Measurements from ENCODE around the gene ZNF219. TPM values are rescaled to one million over a fixed set of nuclear protein-coding genes. Genes with fewer than 3 reads are reported as not detected.
"Not testable (repeated sequence)": the region's sequence is repeated elsewhere in the genome, so short reads cannot be mapped to it uniquely, and the experiment has no call there.

The ZNF219 gene
- total and polyA plus RNA-seq, 9 donors = 4.8 to 60.9 (median 33.2) TPM

- intact Hi-C loops (cut with DNase I) = loop anchor here in 1 of 4 donors (10.0 kb wide), 1 partner anchor 49 kb away; the partner anchor contains the start of gene SLC39A2
- H3K9me3 ChIP-seq = no peaks in the 10 kb centered on the region
- H3K27ac ChIP-seq = no peak overlapping the region
- no peaks in the 10 kb centered on the region for H3K27me3 ChIP-seq
- H3K4me1 ChIP-seq (ENCODE audit: insufficient read depth) = peaks cover 7% of the 10 kb centered on the region
- DNase-seq = no peak
- no peak overlapping the region for H3K4me3 ChIP-seq
- no peaks in the 10 kb centered on the region for H3K36me3 ChIP-seq
- WGBS, 3 donors = 26 to 33% (median 32%) methylated on average over 2 of the region's 2 CpGs
- no peak for TF ChIP-seq EP300 (IDR thresholded peaks at IDR 0.05)
- TF ChIP-seq CTCF (IDR thresholded peaks at IDR 0.05) = no peak
- TF ChIP-seq POLR2A (IDR thresholded peaks at IDR 0.05) = no peak
Observed at GRCh38 chr14:21043387-21043973, 55.0 kb downstream of the ZNF219 start.

- no peaks in the 10 kb centered on the region for H3K36me3 ChIP-seq
- no peak overlapping the region for H3K27ac ChIP-seq
- no peak for TF ChIP-seq CTCF (IDR thresholded peaks at IDR 0.05)
- no peak overlapping the region for H3K4me3 ChIP-seq
- H3K27me3 ChIP-seq = no peaks in the 10 kb centered on the region
- H3K4me1 ChIP-seq (ENCODE audit: insufficient read depth) = peaks cover 5% of the 10 kb centered on the region
- DNase-seq = no peak
- WGBS, 3 donors = 62 to 69% (median 62%) methylated on average over 8 of the region's 8 CpGs
- intact Hi-C loops (cut with DNase I) = loop anchor here in 1 of 4 donors (10.0 kb wide), 1 partner anchor 48 kb away; the partner anchor contains the start of gene SLC39A2
- no peaks in the 10 kb centered on the region for H3K9me3 ChIP-seq
Observed at GRCh38 chr14:21042918-21043317, 55.5 kb downstream of the ZNF219 start.

GRCh38 chr14:21041676-21042433 lies 56.6 kb downstream of the ZNF219 start, which contains the start of gene RNASE7:
Gene RNASE7, plus strand, starts transcription at chr14:21042362. Its CDS starts 631 bp downstream, at chr14:21042993.
- no peak within 1 kb of the TSS for H3K27ac ChIP-seq
- intact Hi-C loops (cut with DNase I) = loop anchor here in 2 of 4 donors (2.0 to 10.0 kb wide), 2 partner anchors 27 to 47 kb away; partner anchors contain the start of gene SLC39A2 (in 1 of the 2)

GRCh38 chr14:21040941-21041340 lies 57.5 kb downstream of the ZNF219 start:
- not testable (repeated sequence) for H3K4me3 ChIP-seq; H3K4me1 ChIP-seq (ENCODE audit: insufficient read depth); H3K27ac ChIP-seq; H3K9me3 ChIP-seq; H3K36me3 ChIP-seq; DNase-seq; H3K27me3 ChIP-seq
- 80 to 90% (median 84%) methylated on average over 3 of the region's 3 CpGs for whole genome bisulfite sequencing, 3 donors
- intact Hi-C loops (cut with DNase I) = loop anchor here in 3 of 4 donors (1.0 to 10.0 kb wide), 3 partner anchors 26 to 46 kb away; partner anchors contain the start of gene SLC39A2 (in 1 of the 3)

More at GRCh38 chr14:21041676-21042433, 56.6 kb downstream of the ZNF219 start, which contains the start of gene RNASE7:
- no peaks in the 10 kb centered on the region for H3K27me3 ChIP-seq
- H3K36me3 ChIP-seq = no peaks in the 10 kb centered on the region
- no peak within 1 kb of the TSS for H3K4me3 ChIP-seq
- H3K4me1 ChIP-seq (ENCODE audit: insufficient read depth) = peaks cover 8% of the 10 kb centered on the region
- 71 to 74% (median 72%) methylated on average over 11 of the region's 11 CpGs for WGBS, 3 donors
- TF ChIP-seq POLR2A (IDR thresholded peaks at IDR 0.05) (no peak), EP300 (IDR thresholded peaks at IDR 0.05) (no peak), CTCF (IDR thresholded peaks at IDR 0.05) (no peak)
- DNase-seq = no peak
- H3K9me3 ChIP-seq = no peaks in the 10 kb centered on the region

Measured in ovary (tissue), 9 donors.